Endothelial cell of umbilical vein (primary cell): Measurements from ENCODE around the gene CDH23. TPM values are rescaled to one million over a fixed set of nuclear protein-coding genes. Genes with fewer than 3 reads are reported as not detected.

Experiments used
- BruUV-seq: library from RNA; stranded (reverse); fragments of 400-500 nt; replicated peaks from 2 replicates; lab custom pipeline; 2021; lab: Mats Ljungman, UMichigan
- CTCF ChIA-PET: fragments of 300-600, 350-600 bp; sonication (Branson Sonifier 250); formaldehyde crosslinking; loops from one replicate; lab custom pipeline; 2021; ENCODE audit warnings: antibody characterized with exemption, inconsistent platforms; lab: Charles Lee
- POLR2A ChIA-PET: fragments of 300-600, 350-600 bp; sonication (Branson Sonifier 250); formaldehyde crosslinking; loops from one replicate; lab custom pipeline; 2021; ENCODE audit warnings: antibody characterized with exemption, inconsistent platforms; lab: Charles Lee
- DNase-seq: peaks from one replicate; pipeline ENCODE4 v3.0.0-alpha.2; 2011; ENCODE audit warnings: low read depth, low spot score
- FAIRE-seq: peaks from 2 replicates; lab custom pipeline; 2011; peaks lifted over from hg19 to GRCh38; lab: Jason Lieb, UNC
- H2AFZ ChIP-seq: 2 replicates; pipeline ENCODE4 v1.6.0; 2012; ENCODE audit warnings: low read depth, low read length, control low read depth, inconsistent platforms
- H3K27ac ChIP-seq: 2 replicates; pipeline ENCODE4 v1.5.1; 2011; ENCODE audit warnings: low read depth, mild to moderate bottlenecking, control low read depth, low read length, moderate library complexity; ENCODE audit not compliant: insufficient read depth
- H3K27me3 ChIP-seq, 2 experiments: 2 replicates each; pipeline versions ENCODE4 v1.6.0 to v1.6.1; 2011; ENCODE audit warnings: low read length in 2 of 2, mixed read lengths in 1 of 2; ENCODE audit not compliant: control insufficient read depth in 2 of 2, insufficient read depth in 2 of 2
- H3K36me3 ChIP-seq, 2 experiments: 2 replicates in 1 of 2; 3 replicates in 1 of 2; pipeline ENCODE4 v1.5.1; 2011; ENCODE audit warnings: low read length in 2 of 2, mild to moderate bottlenecking in 1 of 2, moderate library complexity in 1 of 2; ENCODE audit not compliant: control insufficient read depth in 2 of 2, insufficient read depth in 2 of 2; ENCODE audit errors: extremely low read depth in 1 of 2
- H3K4me1 ChIP-seq: 3 replicates; pipeline ENCODE4 v1.5.1; 2011; ENCODE audit warnings: mild to moderate bottlenecking, low read length; ENCODE audit not compliant: control insufficient read depth, insufficient read depth; ENCODE audit errors: extremely low read depth
- H3K4me2 ChIP-seq: 2 replicates; pipeline ENCODE4 v1.6.1; 2011; ENCODE audit warnings: low read length, control low read depth, mixed read lengths; ENCODE audit not compliant: insufficient read depth
- H3K4me3 ChIP-seq, 3 experiments: fragments of 200-600 bp in 1 of 3; sonication (generic), shearing (Covaris generic) in 1 of 3; replicated peaks in 1 of 3; 2 replicates each; pipeline ENCODE4 v1.5.1; 2011 to 2016; ENCODE audit warnings: control low read depth in 3 of 3, low read length in 3 of 3, mild to moderate bottlenecking in 2 of 3, inconsistent platforms in 1 of 3, low read depth in 1 of 3, moderate library complexity in 1 of 3; ENCODE audit not compliant: insufficient read depth in 1 of 3
- H3K79me2 ChIP-seq: 2 replicates; pipeline ENCODE4 v1.6.0; 2012; ENCODE audit warnings: low read length, inconsistent platforms; ENCODE audit not compliant: control insufficient read depth, insufficient read depth
- H3K9ac ChIP-seq: replicated peaks from 2 replicates; pipeline ENCODE3; 2011; ENCODE audit warnings: low read length, control low read depth; ENCODE audit not compliant: insufficient read depth; ENCODE audit errors: extremely low read depth
- H3K9me1 ChIP-seq: replicated peaks from 3 replicates; pipeline ENCODE4 v1.6.0; 2011; ENCODE audit warnings: mild to moderate bottlenecking, low read length; ENCODE audit not compliant: control insufficient read depth, insufficient read depth; ENCODE audit errors: extremely low read depth
- H3K9me3 ChIP-seq: replicated peaks from 2 replicates; pipeline ENCODE4 v1.5.1; 2012; ENCODE audit warnings: low read length, inconsistent platforms; ENCODE audit not compliant: control insufficient read depth, insufficient read depth
- H4K20me1 ChIP-seq: replicated peaks from 2 replicates; pipeline ENCODE3; 2011; ENCODE audit warnings: mild to moderate bottlenecking, low read length; ENCODE audit not compliant: control insufficient read depth, insufficient read depth; ENCODE audit errors: extremely low read depth
- CTCF ChIP-seq, 2 donors: IDR thresholded peaks; 1 replicate in 1 of 2; 2 replicates in 1 of 2; pipeline ENCODE4 v1.5.1; 2011; ENCODE audit warnings: low read length in 2 of 2, mild to moderate bottlenecking in 2 of 2, moderate library complexity in 2 of 2, control low read depth in 1 of 2, inconsistent platforms in 1 of 2, low read depth in 1 of 2; ENCODE audit not compliant: insufficient read depth in 1 of 2; ENCODE audit errors: extremely low read depth in 1 of 2
- EZH2 ChIP-seq: IDR thresholded peaks from 2 replicates; pipeline ENCODE4 v1.6.1; 2012; ENCODE audit warnings: borderline replicate concordance, low read depth, mild to moderate bottlenecking, moderate library complexity, low read length, inconsistent platforms; ENCODE audit not compliant: severe bottlenecking
- FOS ChIP-seq: IDR thresholded peaks from 2 replicates; pipeline ENCODE4 v1.6.1; 2011; ENCODE audit warnings: mild to moderate bottlenecking, low read length, moderate library complexity, borderline replicate concordance; ENCODE audit not compliant: insufficient read depth
- GATA2 ChIP-seq: IDR thresholded peaks from 2 replicates; pipeline ENCODE4 v1.7.0; 2011; ENCODE audit warnings: low read depth, mild to moderate bottlenecking, moderate library complexity, mixed read lengths, low read length; ENCODE audit not compliant: insufficient read length, insufficient read depth
- JUN ChIP-seq: IDR thresholded peaks from 2 replicates; pipeline ENCODE4 v1.6.1; 2011; ENCODE audit warnings: borderline replicate concordance, low read depth; ENCODE audit not compliant: insufficient read length, insufficient read depth
- MAX ChIP-seq: IDR thresholded peaks from 2 replicates; pipeline ENCODE4 v1.6.1; 2011; ENCODE audit not compliant: insufficient read depth, insufficient read length
- MYC ChIP-seq: IDR thresholded peaks from one replicate; pipeline ENCODE4 v1.6.1; 2011; ENCODE audit warnings: mild to moderate bottlenecking, low read depth, low read length
- POLR2A ChIP-seq: IDR thresholded peaks from 2 replicates; pipeline ENCODE4 v1.6.1; 2012; ENCODE audit warnings: low read depth, mild to moderate bottlenecking, control low read depth, low read length
- POLR2AphosphoS5 ChIP-seq: IDR thresholded peaks from 2 replicates; pipeline ENCODE4 v1.6.1; 2012; ENCODE audit warnings: low read depth, mild to moderate bottlenecking, control low read depth, low read length, moderate library complexity; ENCODE audit not compliant: insufficient read depth
- dilution Hi-C: fragments of 300-500 bp; cut with MboI; formaldehyde crosslinking; loops from one replicate; pipeline ENCODE4 v1.15.0; 2019; ENCODE audit warnings: low sequenced_read_pairs; ENCODE audit not compliant: extremely low pct_ligation_motif_present
- intact Hi-C: fragments of 100-400 bp; cut with micrococcal nuclease; formaldehyde crosslinking; loops from one replicate; pipeline ENCODE4 v1.10.0; 2022
- polyA plus RNA-seq, 4 experiments: library from polyadenylated mRNA; depleted of rRNA in 3 of 4; stranded (reverse) in 3 of 4; unstranded in 1 of 4; fragments of >200 nt; gene quantifications; 2 replicates each; pipeline versions ENCODE4 v1.2.1 to v1.2.3, GENCODE V29; 2011 to 2012; ENCODE audit warnings: missing spikeins in 1 of 4
- total RNA-seq: library from RNA; stranded (reverse); gene quantifications from 2 replicates; pipeline ENCODE4 v1.2.3, GENCODE V29; 2021

Gene CDH23
- total and polyA plus RNA-seq, 2 donors (not counting 3 experiments of a cell fraction or from before 2014, with no cell fraction given) = not detected

GRCh38 chr10:71525721-71526120 lies 129.0 kb downstream of the CDH23 start:
- FAIRE-seq (no peak), DNase-seq (no peak)
- H3K36me3 ChIP-seq = no peaks in the 10 kb centered on the region
- POLR2A ChIA-PET = no interaction called here
- no peak overlapping the region for H3K9ac ChIP-seq
- H3K9me3 ChIP-seq = no peaks in the 10 kb centered on the region
- intact Hi-C loops = no loop called here
- no peak for TF ChIP-seq MAX
- TF ChIP-seq CTCF (IDR thresholded peaks at IDR 0.05; ENCODE audit: extremely low read depth in 1 of 2, insufficient read depth in 1 of 2, low read depth in 1 of 2, low read length in 2 of 2) = no peak
- no peak for TF ChIP-seq JUN
- TF ChIP-seq MYC = no peak
- TF ChIP-seq GATA2 = no peak
- TF ChIP-seq POLR2AphosphoS5 = no peak
- no peak for TF ChIP-seq FOS
- no peak for TF ChIP-seq POLR2A
- no peak for TF ChIP-seq EZH2
- H2AFZ ChIP-seq = no peak overlapping the region
- H3K27ac ChIP-seq = no peak overlapping the region
- peaks cover 6 to 16% of the 10 kb centered on the region in 2 experiments for H3K27me3 ChIP-seq
- H3K4me3 ChIP-seq = no peak overlapping the region
- H3K9me1 ChIP-seq = no peaks in the 10 kb centered on the region
- dilution Hi-C loops = no loop called here
- no peaks in the 10 kb centered on the region for H3K4me1 ChIP-seq
- H3K79me2 ChIP-seq = no peaks in the 10 kb centered on the region
- no TSS peak for BruUV-seq
- CTCF ChIA-PET = interaction anchor here (1.4 to 1.7 kb wide), 2 partner anchors 44 to 68 kb away, joined by 3 to 8 read pairs; no protein-coding TSS in a partner anchor
- no peaks in the 10 kb centered on the region for H4K20me1 ChIP-seq
- H3K4me2 ChIP-seq = no peak overlapping the region
